Measurements from ENCODE around the gene RLN3. TPM values are rescaled to one million over a fixed set of nuclear protein-coding genes. Genes with fewer than 3 reads are reported as not detected.

The RLN3 gene
- total and polyA plus RNA-seq, 2 experiments from 2014 or later, result not detected

- DNase-seq (ENCODE audit: low spot score), result no peak
- Mint-ChIP-seq H3K9me3 (no peaks in the 10 kb centered on the region; the same call in 2 of the 3 replicates), H3K27me3 (ENCODE audit: insufficient read depth, low read depth, poor library complexity) (peaks cover 30% of the 10 kb centered on the region), H3K27ac (no peak overlapping the region), H3K4me1 (peaks cover 9% of the 10 kb centered on the region; the same call in 2 of the 3 replicates), H3K36me3 (ENCODE audit: low read depth) (peaks cover 18% of the 10 kb centered on the region), H3K4me3 (no peak overlapping the region)
- peaks cover 25% of the 10 kb centered on the region for H3K27me3 ChIP-seq (ENCODE audit: insufficient read depth)
- H3K27ac ChIP-seq (ENCODE audit: low read depth), result no peak overlapping the region
- TF ChIP-seq CREB1 (CRISPR knock-in tag; IDR thresholded peaks at IDR 0.05; ENCODE audit: low read depth), result no peak
- TF ChIP-seq EZH2phosphoT487 (IDR thresholded peaks at IDR 0.05; ENCODE audit: unreplicated experiment), result no peak
- no peak for TF ChIP-seq CTCF (conservative IDR thresholded peaks at IDR 0.05; ENCODE audit: low read depth in 2 of 2)
- TF ChIP-seq JUNB (IDR thresholded peaks at IDR 0.05; ENCODE audit: unreplicated experiment), result no peak
- TF ChIP-seq EZH2 (IDR thresholded peaks at IDR 0.05; ENCODE audit: low read depth, unreplicated experiment), result no peak
- TF ChIP-seq ZNF331 (CRISPR knock-in tag; IDR thresholded peaks at IDR 0.05; ENCODE audit: low read depth), result no peak
- no peak for TF ChIP-seq POLR2AphosphoS5 (IDR thresholded peaks at IDR 0.05; ENCODE audit: low read depth)
- TF ChIP-seq ZNF462 (CRISPR knock-in tag; IDR thresholded peaks at IDR 0.05), result no peak
- no peak for TF ChIP-seq ETS1 (IDR thresholded peaks at IDR 0.05)
- no peak for TF ChIP-seq STAT1 (IDR thresholded peaks at IDR 0.05; ENCODE audit: unreplicated experiment)
- no peak for TF ChIP-seq ZNF114 (CRISPR knock-in tag; IDR thresholded peaks at IDR 0.05)
- TF ChIP-seq NANOG (IDR thresholded peaks at IDR 0.05; ENCODE audit: borderline replicate concordance), result no peak
- TF ChIP-seq REST (IDR thresholded peaks at IDR 0.05; ENCODE audit: unreplicated experiment), result no peak
- no peak overlapping the region for H3K4me2 ChIP-seq
- H3K79me2 ChIP-seq (replicated peaks; ENCODE audit: insufficient read depth), result no peaks in the 10 kb centered on the region
- ATAC-seq, result no peak
- peaks cover 4% of the 10 kb centered on the region; the same call in 1 of the 2 replicates for H3K4me1 ChIP-seq (ENCODE audit: insufficient read depth)
- no peaks in the 10 kb centered on the region for H3K36me3 ChIP-seq (ENCODE audit: insufficient read depth)
- no peaks in the 10 kb centered on the region for H3K9me2 ChIP-seq (ENCODE audit: insufficient read depth)
- H2AFZ ChIP-seq, result no peak overlapping the region
- H4K20me1 ChIP-seq (replicated peaks; ENCODE audit: insufficient read depth), result no peaks in the 10 kb centered on the region; the same call in 1 of the 2 replicates
- H3K4me3 ChIP-seq, result no peak overlapping the region
- H3F3A ChIP-seq (replicated peaks; ENCODE audit: low read depth), result no peaks in the 10 kb centered on the region; the same call in 1 of the 2 replicates
Measured at GRCh38 chr19:14055396-14055795, 27.4 kb downstream of the RLN3 start.
